Endothelial cell of umbilical vein (primary cell): ENCODE data around the gene EPAS1. TPM values are rescaled to one million over a fixed set of nuclear protein-coding genes. Genes with fewer than 3 reads are reported as not detected.

Experiments
- BruUV-seq: library from RNA; stranded (reverse); fragments of 400-500 nt; replicated peaks from 2 replicates; lab custom pipeline; 2021; lab: Mats Ljungman, UMichigan
- CTCF ChIA-PET: fragments of 300-600, 350-600 bp; sonication (Branson Sonifier 250); formaldehyde crosslinking; loops from one replicate; lab custom pipeline; 2021; ENCODE audit warnings: antibody characterized with exemption, inconsistent platforms; lab: Charles Lee
- POLR2A ChIA-PET: fragments of 300-600, 350-600 bp; sonication (Branson Sonifier 250); formaldehyde crosslinking; loops from one replicate; lab custom pipeline; 2021; ENCODE audit warnings: antibody characterized with exemption, inconsistent platforms; lab: Charles Lee
- DNase-seq: peaks from one replicate; pipeline ENCODE4 v3.0.0-alpha.2; 2011; ENCODE audit warnings: low read depth, low spot score
- FAIRE-seq: peaks from 2 replicates; lab custom pipeline; 2011; peaks lifted over from hg19 to GRCh38; lab: Jason Lieb, UNC
- H2AFZ ChIP-seq: 2 replicates; pipeline ENCODE4 v1.6.0; 2012; ENCODE audit warnings: low read depth, low read length, control low read depth, inconsistent platforms
- H3K27ac ChIP-seq: 2 replicates; pipeline ENCODE4 v1.5.1; 2011; ENCODE audit warnings: low read depth, mild to moderate bottlenecking, control low read depth, low read length, moderate library complexity; ENCODE audit not compliant: insufficient read depth
- H3K27me3 ChIP-seq, 2 experiments: 2 replicates each; pipeline versions ENCODE4 v1.6.0 to v1.6.1; 2011; ENCODE audit warnings: low read length in 2 of 2, mixed read lengths in 1 of 2; ENCODE audit not compliant: control insufficient read depth in 2 of 2, insufficient read depth in 2 of 2
- H3K36me3 ChIP-seq, 2 experiments: 2 replicates in 1 of 2; 3 replicates in 1 of 2; pipeline ENCODE4 v1.5.1; 2011; ENCODE audit warnings: low read length in 2 of 2, mild to moderate bottlenecking in 1 of 2, moderate library complexity in 1 of 2; ENCODE audit not compliant: control insufficient read depth in 2 of 2, insufficient read depth in 2 of 2; ENCODE audit errors: extremely low read depth in 1 of 2
- H3K4me1 ChIP-seq: 3 replicates; pipeline ENCODE4 v1.5.1; 2011; ENCODE audit warnings: mild to moderate bottlenecking, low read length; ENCODE audit not compliant: control insufficient read depth, insufficient read depth; ENCODE audit errors: extremely low read depth
- H3K4me2 ChIP-seq: 2 replicates; pipeline ENCODE4 v1.6.1; 2011; ENCODE audit warnings: low read length, control low read depth, mixed read lengths; ENCODE audit not compliant: insufficient read depth
- H3K4me3 ChIP-seq, 3 experiments: fragments of 200-600 bp in 1 of 3; sonication (generic), shearing (Covaris generic) in 1 of 3; replicated peaks in 1 of 3; 2 replicates each; pipeline ENCODE4 v1.5.1; 2011 to 2016; ENCODE audit warnings: control low read depth in 3 of 3, low read length in 3 of 3, mild to moderate bottlenecking in 2 of 3, inconsistent platforms in 1 of 3, low read depth in 1 of 3, moderate library complexity in 1 of 3; ENCODE audit not compliant: insufficient read depth in 1 of 3
- H3K79me2 ChIP-seq: 2 replicates; pipeline ENCODE4 v1.6.0; 2012; ENCODE audit warnings: low read length, inconsistent platforms; ENCODE audit not compliant: control insufficient read depth, insufficient read depth
- H3K9ac ChIP-seq: replicated peaks from 2 replicates; pipeline ENCODE3; 2011; ENCODE audit warnings: low read length, control low read depth; ENCODE audit not compliant: insufficient read depth; ENCODE audit errors: extremely low read depth
- H3K9me1 ChIP-seq: replicated peaks from 3 replicates; pipeline ENCODE4 v1.6.0; 2011; ENCODE audit warnings: mild to moderate bottlenecking, low read length; ENCODE audit not compliant: control insufficient read depth, insufficient read depth; ENCODE audit errors: extremely low read depth
- H3K9me3 ChIP-seq: replicated peaks from 2 replicates; pipeline ENCODE4 v1.5.1; 2012; ENCODE audit warnings: low read length, inconsistent platforms; ENCODE audit not compliant: control insufficient read depth, insufficient read depth
- H4K20me1 ChIP-seq: replicated peaks from 2 replicates; pipeline ENCODE3; 2011; ENCODE audit warnings: mild to moderate bottlenecking, low read length; ENCODE audit not compliant: control insufficient read depth, insufficient read depth; ENCODE audit errors: extremely low read depth
- MYC ChIP-seq: IDR thresholded peaks from one replicate; pipeline ENCODE4 v1.6.1; 2011; ENCODE audit warnings: mild to moderate bottlenecking, low read depth, low read length
- POLR2A ChIP-seq: IDR thresholded peaks from 2 replicates; pipeline ENCODE4 v1.6.1; 2012; ENCODE audit warnings: low read depth, mild to moderate bottlenecking, control low read depth, low read length
- POLR2AphosphoS5 ChIP-seq: IDR thresholded peaks from 2 replicates; pipeline ENCODE4 v1.6.1; 2012; ENCODE audit warnings: low read depth, mild to moderate bottlenecking, control low read depth, low read length, moderate library complexity; ENCODE audit not compliant: insufficient read depth
- dilution Hi-C: fragments of 300-500 bp; cut with MboI; formaldehyde crosslinking; loops from one replicate; pipeline ENCODE4 v1.15.0; 2019; ENCODE audit warnings: low sequenced_read_pairs; ENCODE audit not compliant: extremely low pct_ligation_motif_present
- intact Hi-C: fragments of 100-400 bp; cut with micrococcal nuclease; formaldehyde crosslinking; loops from one replicate; pipeline ENCODE4 v1.10.0; 2022
- polyA plus RNA-seq, 4 experiments: library from polyadenylated mRNA; depleted of rRNA in 3 of 4; stranded (reverse) in 3 of 4; unstranded in 1 of 4; fragments of >200 nt; gene quantifications; 2 replicates each; pipeline versions ENCODE4 v1.2.1 to v1.2.3, GENCODE V29; 2011 to 2012; ENCODE audit warnings: missing spikeins in 1 of 4
- total RNA-seq: library from RNA; stranded (reverse); gene quantifications from 2 replicates; pipeline ENCODE4 v1.2.3, GENCODE V29; 2021

EPAS1 gene
- total and polyA plus RNA-seq, 2 donors (not counting 3 experiments of a cell fraction or from before 2014, with no cell fraction given): 229 to 374 TPM

DNA sequence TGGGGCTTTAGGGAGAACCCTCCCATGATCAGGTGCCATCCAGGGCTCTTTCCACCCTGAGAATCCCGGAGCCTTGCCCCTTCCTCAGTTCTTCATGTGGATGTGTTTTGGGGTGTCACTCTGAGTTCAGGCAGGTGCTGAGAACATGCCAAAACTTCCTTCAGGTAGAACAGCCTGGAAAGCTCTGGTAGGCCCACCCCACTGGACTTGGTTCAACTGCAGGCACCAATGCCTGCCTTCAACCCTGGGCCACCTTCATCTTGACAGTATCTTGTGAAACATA is 85.8 kb downstream of the EPAS1 start:
- H3K9me1 ChIP-seq: no peaks in the 10 kb centered on the region
- H3K36me3 ChIP-seq: peaks cover 45 to 71% of the 10 kb centered on the region in 2 experiments
- no peak overlapping the region for H3K27ac ChIP-seq
- H3K4me1 ChIP-seq: no peaks in the 10 kb centered on the region
- DNase-seq (no peak), FAIRE-seq (no peak)
- POLR2A ChIA-PET: no interaction called here
- dilution Hi-C loops: no loop called here
- intact Hi-C loops: no loop called here
- H2AFZ ChIP-seq: no peak overlapping the region
- no peaks in the 10 kb centered on the region for H4K20me1 ChIP-seq
- H3K79me2 ChIP-seq: no peaks in the 10 kb centered on the region
- no peaks in the 10 kb centered on the region for H3K9me3 ChIP-seq
- no peak overlapping the region for H3K4me2 ChIP-seq
- no peak for TF ChIP-seq MYC
- H3K9ac ChIP-seq: no peak overlapping the region
- no peaks in the 10 kb centered on the region for H3K27me3 ChIP-seq
- no TSS peak for BruUV-seq
- CTCF ChIA-PET: no interaction called here
- no peak overlapping the region for H3K4me3 ChIP-seq

- BruUV-seq: no TSS peak
- dilution Hi-C loops: no loop called here
- H3K4me2 ChIP-seq: no peak overlapping the region
- H3K79me2 ChIP-seq: no peaks in the 10 kb centered on the region
- H3K27me3 ChIP-seq: no peaks in the 10 kb centered on the region
- no peak overlapping the region for H3K27ac ChIP-seq
- ChIA-PET CTCF (no interaction called here), POLR2A (no interaction called here)
- H3K4me1 ChIP-seq: no peaks in the 10 kb centered on the region
- no peak for FAIRE-seq
- no peak for TF ChIP-seq POLR2A
- TF ChIP-seq POLR2AphosphoS5: no peak
- no peak overlapping the region for H2AFZ ChIP-seq
- H4K20me1 ChIP-seq: no peaks in the 10 kb centered on the region
- no peaks in the 10 kb centered on the region for H3K9me1 ChIP-seq
- H3K4me3 ChIP-seq: no peak overlapping the region
- peaks cover 36 to 69% of the 10 kb centered on the region in 2 experiments for H3K36me3 ChIP-seq
- no peak overlapping the region for H3K9ac ChIP-seq
- intact Hi-C loops: no loop called here
- DNase-seq: no peak
- H3K9me3 ChIP-seq: no peaks in the 10 kb centered on the region
Measured at GRCh38 chr2:46383784-46384456, 86.7 kb downstream of the EPAS1 start.
